HEK293 (cell line): Measurements from ENCODE around the gene FGF12.

Experiments used
- CTCF ChIA-PET: fragments of 350-600 bp; formaldehyde crosslinking; extraction: SDS; loops from one replicate; lab custom pipeline; 2021; ENCODE audit warnings: antibody characterized with exemption; lab: Yijun Ruan, JAX
- POLR2A ChIA-PET: fragments of 300-600 bp; formaldehyde crosslinking; extraction: SDS; loops from one replicate; lab custom pipeline; 2020; ENCODE audit warnings: antibody characterized with exemption, inconsistent platforms; lab: Yijun Ruan, JAX
- H3K27ac ChIP-seq: fragments of 200-500 bp; sonication (Bioruptor generic); 2 replicates; pipeline ENCODE4 v1.5.1; 2014; ENCODE audit warnings: low read depth, low read length, control low read depth, inconsistent platforms; ENCODE audit errors: extremely low read depth
- H3K36me3 ChIP-seq, 2 experiments: fragments of 200-500 bp in 1 of 2; sonication (Bioruptor generic) in 1 of 2; 1 replicate in 1 of 2; 2 replicates in 1 of 2; pipeline ENCODE4 v1.5.1; 2014 to 2017; ENCODE audit warnings: inconsistent platforms in 2 of 2, low read length in 2 of 2; ENCODE audit not compliant: control insufficient read depth in 2 of 2, insufficient read depth in 1 of 2
- H3K4me1 ChIP-seq: fragments of 200-500 bp; sonication (Bioruptor generic); 2 replicates; pipeline ENCODE4 v1.5.1; 2014; ENCODE audit warnings: mild to moderate bottlenecking, low read length, inconsistent platforms; ENCODE audit not compliant: control insufficient read depth, insufficient read depth
- H3K4me3 ChIP-seq: 2 replicates; pipeline ENCODE4 v1.5.1; 2011; ENCODE audit warnings: low read depth, mild to moderate bottlenecking, control low read depth, low read length, moderate library complexity
- H3K9me3 ChIP-seq: fragments of 200-500 bp; sonication (Bioruptor generic); 2 replicates; pipeline ENCODE4 v1.5.1; 2014; ENCODE audit warnings: low read depth, low read length, inconsistent platforms; ENCODE audit not compliant: control insufficient read depth, insufficient read depth
- AEBP2 ChIP-seq: fragments of 450-650 bp; formaldehyde crosslinking; IDR thresholded peaks from 2 replicates; pipeline ENCODE4 v1.5.1; 2016; ENCODE audit warnings: missing biosample characterization, missing genetic modification characterization, borderline replicate concordance
- CTCF ChIP-seq: fragments of 450-650 bp; formaldehyde crosslinking; IDR thresholded peaks from 2 replicates; pipeline ENCODE4 v1.5.1; 2016; ENCODE audit warnings: missing biosample characterization, missing genetic modification characterization
- FEZF1 ChIP-seq: fragments of 450-650 bp; formaldehyde crosslinking; IDR thresholded peaks from 2 replicates; pipeline ENCODE4 v1.5.1; 2016; ENCODE audit warnings: missing biosample characterization, missing genetic modification characterization
- GFI1B ChIP-seq: fragments of 450-650 bp; formaldehyde crosslinking; IDR thresholded peaks from 2 replicates; pipeline ENCODE4 v1.5.1; 2016; ENCODE audit warnings: missing biosample characterization, missing genetic modification characterization
- HOXA7 ChIP-seq: sonication (generic); formaldehyde crosslinking; IDR thresholded peaks from 2 replicates; pipeline ENCODE4 v1.8.1; 2022; ENCODE audit warnings: missing genetic modification reagents, borderline replicate concordance
- IKZF3 ChIP-seq: fragments of 450-650 bp; IDR thresholded peaks from 2 replicates; pipeline ENCODE4 v1.5.0; 2018; ENCODE audit warnings: missing biosample characterization, mild to moderate bottlenecking, missing genetic modification characterization, moderate library complexity
- KLF10 ChIP-seq: fragments of 450-650 bp; IDR thresholded peaks from 2 replicates; pipeline ENCODE4 v1.5.1; 2018; ENCODE audit warnings: missing biosample characterization, mild to moderate bottlenecking, missing genetic modification characterization
- SCRT2 ChIP-seq: fragments of 450-650 bp; formaldehyde crosslinking; IDR thresholded peaks from 2 replicates; pipeline ENCODE4 v1.5.1; 2016; ENCODE audit warnings: missing biosample characterization, missing genetic modification characterization
- SETDB1 ChIP-seq: IDR thresholded peaks from one replicate; pipeline ENCODE4 v1.6.1; 2017; ENCODE audit warnings: mild to moderate bottlenecking, low read length, moderate library complexity, mixed read lengths; ENCODE audit not compliant: insufficient read length
- SP3 ChIP-seq: fragments of 450-650 bp; formaldehyde crosslinking; IDR thresholded peaks from 2 replicates; pipeline ENCODE4 v1.5.1; 2016; ENCODE audit warnings: missing biosample characterization, missing genetic modification characterization
- ZBTB17 ChIP-seq: fragments of 450-650 bp; formaldehyde crosslinking; IDR thresholded peaks from 2 replicates; pipeline ENCODE4 v1.5.1; 2016; ENCODE audit warnings: missing biosample characterization, missing genetic modification characterization
- ZFHX2 ChIP-seq: fragments of 450-650 bp; formaldehyde crosslinking; conservative IDR thresholded peaks from 2 replicates; pipeline ENCODE4 v1.5.1; 2016; ENCODE audit warnings: missing biosample characterization, missing genetic modification characterization
- ZNF16 ChIP-seq: fragments of 450-650 bp; formaldehyde crosslinking; IDR thresholded peaks from 2 replicates; pipeline ENCODE4 v1.5.1; 2016; ENCODE audit warnings: low read depth, missing biosample characterization, missing genetic modification characterization
- ZNF169 ChIP-seq: fragments of 450-650 bp; formaldehyde crosslinking; IDR thresholded peaks from 2 replicates; pipeline ENCODE4 v1.5.1; 2016; ENCODE audit warnings: missing biosample characterization, missing genetic modification characterization
- ZNF174 ChIP-seq: fragments of 450-650 bp; formaldehyde crosslinking; IDR thresholded peaks from 2 replicates; pipeline ENCODE4 v1.5.0; 2017; ENCODE audit warnings: missing biosample characterization, mild to moderate bottlenecking, missing genetic modification characterization
- ZNF175 ChIP-seq: fragments of 450-650 bp; formaldehyde crosslinking; IDR thresholded peaks from 2 replicates; pipeline ENCODE4 v1.5.1; 2016; ENCODE audit warnings: missing biosample characterization, missing genetic modification characterization
- ZNF274 ChIP-seq, 2 experiments: fragments of 200-500 bp in 1 of 2; fragments of 450-650 bp in 1 of 2; sonication (Bioruptor generic) in 1 of 2; formaldehyde crosslinking in 1 of 2; IDR thresholded peaks; 2 replicates each; pipeline versions ENCODE4 v1.5.1 to v1.6.1; 2014 to 2016; ENCODE audit warnings: borderline replicate concordance in 1 of 2, inconsistent platforms in 1 of 2, low read length in 1 of 2, missing biosample characterization in 1 of 2, missing genetic modification characterization in 1 of 2
- ZNF426 ChIP-seq: fragments of 450-650 bp; formaldehyde crosslinking; IDR thresholded peaks from 2 replicates; pipeline ENCODE4 v1.5.1; 2017; ENCODE audit warnings: missing biosample characterization, missing genetic modification characterization, mild to moderate bottlenecking, inconsistent platforms, moderate library complexity
- ZNF501 ChIP-seq: fragments of 450-650 bp; formaldehyde crosslinking; IDR thresholded peaks from 2 replicates; pipeline ENCODE4 v1.5.1; 2016; ENCODE audit warnings: missing biosample characterization, missing genetic modification characterization
- ZNF530 ChIP-seq: fragments of 450-650 bp; formaldehyde crosslinking; IDR thresholded peaks from 2 replicates; pipeline ENCODE4 v1.5.1; 2016; ENCODE audit warnings: low read depth, missing biosample characterization, missing genetic modification characterization
- ZNF560 ChIP-seq: fragments of 450-650 bp; formaldehyde crosslinking; IDR thresholded peaks from 2 replicates; pipeline ENCODE4 v1.5.1; 2017; ENCODE audit warnings: missing biosample characterization, missing genetic modification characterization, borderline replicate concordance
- ZNF596 ChIP-seq: fragments of 450-650 bp; IDR thresholded peaks from 2 replicates; pipeline ENCODE4 v1.5.0; 2018; ENCODE audit warnings: missing biosample characterization, mild to moderate bottlenecking, missing genetic modification characterization, moderate library complexity
- ZNF621 ChIP-seq: fragments of 450-650 bp; formaldehyde crosslinking; IDR thresholded peaks from 2 replicates; pipeline ENCODE4 v1.5.1; 2017; ENCODE audit warnings: missing biosample characterization, missing genetic modification characterization
- ZNF658 ChIP-seq: fragments of 450-650 bp; formaldehyde crosslinking; IDR thresholded peaks from 2 replicates; pipeline ENCODE4; 2016; ENCODE audit warnings: missing biosample characterization, missing genetic modification characterization
- ZNF664 ChIP-seq: fragments of 450-650 bp; formaldehyde crosslinking; IDR thresholded peaks from 2 replicates; pipeline ENCODE4 v1.5.1; 2016; ENCODE audit warnings: missing biosample characterization, missing genetic modification characterization
- ZNF785 ChIP-seq: fragments of 450-650 bp; formaldehyde crosslinking; IDR thresholded peaks from 2 replicates; pipeline ENCODE4 v1.5.1; 2016; ENCODE audit warnings: missing biosample characterization, missing genetic modification characterization
- ZXDB ChIP-seq: fragments of 450-650 bp; formaldehyde crosslinking; IDR thresholded peaks from 2 replicates; pipeline ENCODE4 v1.5.1; 2016; ENCODE audit warnings: missing biosample characterization, missing genetic modification characterization
- TF ChIP-seq, protein P1 (sequence below): fragments of 450-650 bp; formaldehyde crosslinking; IDR thresholded peaks from 2 replicates; pipeline ENCODE4 v1.5.1; 2016; ENCODE audit warnings: missing biosample characterization, missing genetic modification characterization, low read depth
- TF ChIP-seq, protein P2 (sequence below): fragments of 450-650 bp; IDR thresholded peaks from 2 replicates; pipeline ENCODE4 v1.5.1; 2018; ENCODE audit warnings: missing biosample characterization, mild to moderate bottlenecking, missing genetic modification characterization

FGF12 gene

GRCh38 chr3:192212979-192213378 is 514.4 kb downstream of the FGF12 start:
- Histone ChIP-seq H3K36me3 (no peaks in the 10 kb centered on the region), H3K4me3 (no peak overlapping the region), H3K4me1 (no peaks in the 10 kb centered on the region), H3K9me3 (no peaks in the 10 kb centered on the region), H3K27ac (no peak overlapping the region)
- CTCF ChIA-PET: interaction anchor here (0.5 to 0.9 kb wide), 4 partner anchors 26 to 284 kb away, joined by 3 to 4 read pairs (median 3); no protein-coding TSS in a partner anchor
- POLR2A ChIA-PET: no interaction called here
- no peak for TF ChIP-seq SCRT2
- TF ChIP-seq HOXA7 (CRISPR knock-in tag): no peak
- no peak for TF ChIP-seq AEBP2 (tag by site-specific recombination)
- TF ChIP-seq CTCF (tag by site-specific recombination): no peak
- TF ChIP-seq ZNF274 (IDR thresholded peaks at IDR 0.05; ENCODE audit: low read length): no peak
- no peak for TF ChIP-seq ZNF274 (tag by site-specific recombination; IDR thresholded peaks at IDR 0.05; ENCODE audit: borderline replicate concordance)
- TF ChIP-seq ZNF175: no peak
- TF ChIP-seq ZNF664 (tag by site-specific recombination): no peak
- no peak for TF ChIP-seq KLF10 (tag by site-specific recombination)
- no peak for TF ChIP-seq ZNF596 (tag by site-specific recombination)
- TF ChIP-seq FEZF1 (tag by site-specific recombination): no peak
- no peak for TF ChIP-seq ZNF501 (tag by site-specific recombination)
- no peak for TF ChIP-seq SETDB1

- TF ChIP-seq ZNF169 (no peak), ZNF658 (tag by site-specific recombination) (no peak), IKZF3 (no peak), ZBTB17 (no peak), ZXDB (tag by site-specific recombination) (no peak), ZNF621 (tag by site-specific recombination) (no peak), ZNF560 (tag by site-specific recombination) (no peak), KLF10 (tag by site-specific recombination) (no peak), ZNF174 (tag by site-specific recombination) (no peak), ZFHX2 (tag by site-specific recombination) (no peak), ZNF530 (no peak), ZNF426 (no peak), ZNF16 (tag by site-specific recombination) (no peak), SP3 (tag by site-specific recombination) (no peak), ZNF274 (IDR thresholded peaks at IDR 0.05; ENCODE audit: low read length) (no peak), ZNF274 (tag by site-specific recombination; IDR thresholded peaks at IDR 0.05; ENCODE audit: borderline replicate concordance) (no peak), GFI1B (tag by site-specific recombination) (no peak), ZNF785 (tag by site-specific recombination) (no peak)
- TF ChIP-seq, protein P1, sequence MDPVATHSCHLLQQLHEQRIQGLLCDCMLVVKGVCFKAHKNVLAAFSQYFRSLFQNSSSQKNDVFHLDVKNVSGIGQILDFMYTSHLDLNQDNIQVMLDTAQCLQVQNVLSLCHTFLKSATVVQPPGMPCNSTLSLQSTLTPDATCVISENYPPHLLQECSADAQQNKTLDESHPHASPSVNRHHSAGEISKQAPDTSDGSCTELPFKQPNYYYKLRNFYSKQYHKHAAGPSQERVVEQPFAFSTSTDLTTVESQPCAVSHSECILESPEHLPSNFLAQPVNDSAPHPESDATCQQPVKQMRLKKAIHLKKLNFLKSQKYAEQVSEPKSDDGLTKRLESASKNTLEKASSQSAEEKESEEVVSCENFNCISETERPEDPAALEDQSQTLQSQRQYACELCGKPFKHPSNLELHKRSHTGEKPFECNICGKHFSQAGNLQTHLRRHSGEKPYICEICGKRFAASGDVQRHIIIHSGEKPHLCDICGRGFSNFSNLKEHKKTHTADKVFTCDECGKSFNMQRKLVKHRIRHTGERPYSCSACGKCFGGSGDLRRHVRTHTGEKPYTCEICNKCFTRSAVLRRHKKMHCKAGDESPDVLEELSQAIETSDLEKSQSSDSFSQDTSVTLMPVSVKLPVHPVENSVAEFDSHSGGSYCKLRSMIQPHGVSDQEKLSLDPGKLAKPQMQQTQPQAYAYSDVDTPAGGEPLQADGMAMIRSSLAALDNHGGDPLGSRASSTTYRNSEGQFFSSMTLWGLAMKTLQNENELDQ (tag by site-specific recombination): no peak
- TF ChIP-seq, protein P2, sequence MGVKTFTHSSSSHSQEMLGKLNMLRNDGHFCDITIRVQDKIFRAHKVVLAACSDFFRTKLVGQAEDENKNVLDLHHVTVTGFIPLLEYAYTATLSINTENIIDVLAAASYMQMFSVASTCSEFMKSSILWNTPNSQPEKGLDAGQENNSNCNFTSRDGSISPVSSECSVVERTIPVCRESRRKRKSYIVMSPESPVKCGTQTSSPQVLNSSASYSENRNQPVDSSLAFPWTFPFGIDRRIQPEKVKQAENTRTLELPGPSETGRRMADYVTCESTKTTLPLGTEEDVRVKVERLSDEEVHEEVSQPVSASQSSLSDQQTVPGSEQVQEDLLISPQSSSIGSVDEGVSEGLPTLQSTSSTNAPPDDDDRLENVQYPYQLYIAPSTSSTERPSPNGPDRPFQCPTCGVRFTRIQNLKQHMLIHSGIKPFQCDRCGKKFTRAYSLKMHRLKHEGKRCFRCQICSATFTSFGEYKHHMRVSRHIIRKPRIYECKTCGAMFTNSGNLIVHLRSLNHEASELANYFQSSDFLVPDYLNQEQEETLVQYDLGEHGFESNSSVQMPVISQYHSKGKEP (tag by site-specific recombination): no peak
- ChIA-PET POLR2A (no interaction called here), CTCF (interaction anchor here (0.5 to 1.3 kb wide), 3 partner anchors 24 to 138 kb away, joined by 3 read pairs; no protein-coding TSS in a partner anchor)
- no peaks in the 10 kb centered on the region for H3K36me3 ChIP-seq
- H3K4me1 ChIP-seq: peaks cover 4% of the 10 kb centered on the region; the same call in 1 of the 2 replicates
- no peak overlapping the region for H3K4me3 ChIP-seq
- H3K9me3 ChIP-seq: no peaks in the 10 kb centered on the region
- H3K27ac ChIP-seq: no peak overlapping the region
Observed at GRCh38 chr3:192212335-192212734, 515.0 kb downstream of the FGF12 start.
